Measurements from ENCODE around the gene PROK1. TPM values are rescaled to one million over a fixed set of nuclear protein-coding genes. Genes with fewer than 3 reads are reported as not detected.

Gene PROK1
- total and polyA plus RNA-seq, 2 of the 13 experiments (the other 11 are each of a cell fraction or from before 2014, with no cell fraction given): 0.07 TPM; not detected in 1

GRCh38 chr1:110409316-110409715, 41.6 kb upstream of the PROK1 start:
- FAIRE-seq (no peak), ATAC-seq (no peak), DNase-seq (ENCODE audit: low spot score) (no peak)
- H4K20me1 ChIP-seq (ENCODE audit: insufficient read depth, low read length): no peaks in the 10 kb centered on the region
- H3K79me2 ChIP-seq (ENCODE audit: insufficient read depth, low read length): peaks cover 21% of the 10 kb centered on the region
- H3K27me3 ChIP-seq (ENCODE audit: control insufficient read depth in 1 of 2, insufficient read depth in 2 of 2, low read length in 2 of 2): no peaks in the 10 kb centered on the region; a peak in 1 of 5 replicates
- H3K36me3 ChIP-seq (replicated peaks in 1 of 2; ENCODE audit: control insufficient read depth in 1 of 2, insufficient read depth in 2 of 2, low read length in 2 of 2): peaks cover 0 to 6% of the 10 kb centered on the region in 2 experiments; a peak in 1 of 5 replicates
- CTCF ChIA-PET (ENCODE audit: low intra/inter-chr PET ratio, low total read pairs): no interaction called here
- in situ Hi-C loops (cut with HindIII; ENCODE audit: extremely low pct_ligation_motif_present, low pct_unique_long_range_greater_than_20kb): no loop called here
- BruUV-seq (replicated peaks): no TSS peak
- WGBS (ENCODE audit: low lambda C conversion rate): 88% methylated on average over 6 of the region's 6 CpGs
- intact Hi-C loops (cut with micrococcal nuclease; ENCODE audit: unreplicated experiment): no loop called here
- POLR2A ChIA-PET: interaction anchor here (1.1 to 2.3 kb wide), 3 partner anchors 17 to 70 kb away, joined by 4 to 30 read pairs (median 5); partner anchors contain the start of gene RBM15
- no peaks in the 10 kb centered on the region for H3K9me3 ChIP-seq (ENCODE audit: low read length)
- H3K4me2 ChIP-seq (ENCODE audit: low read depth, low read length): no peak overlapping the region
- no peak overlapping the region for H2AFZ ChIP-seq (ENCODE audit: low read length)
- TF ChIP-seq FOXK1 (CRISPR knock-in tag; IDR thresholded peaks at IDR 0.05; ENCODE audit: borderline replicate concordance, low read depth): no peak
- TF ChIP-seq SATB2 (CRISPR knock-in tag; IDR thresholded peaks at IDR 0.05): no peak
- no peak for TF ChIP-seq RARA (CRISPR knock-in tag; IDR thresholded peaks at IDR 0.05)
- H3K27ac ChIP-seq (ENCODE audit: extremely low read length, insufficient read depth, low read length): no peak overlapping the region
- peaks cover 24% of the 10 kb centered on the region for H3K4me1 ChIP-seq (ENCODE audit: insufficient read depth, low read length)
- H3K9ac ChIP-seq (ENCODE audit: insufficient read depth, low read depth, low read length): no peak overlapping the region
- H3K4me3 ChIP-seq (replicated peaks in 1 of 3; ENCODE audit: insufficient read depth in 1 of 3, low read depth in 2 of 3, low read length in 3 of 3): no peak overlapping the region

GRCh38 chr1:110411173-110411735, 39.7 kb upstream of the PROK1 start:
- in situ Hi-C loops (cut with HindIII; ENCODE audit: extremely low pct_ligation_motif_present, low pct_unique_long_range_greater_than_20kb): loop anchor here (5.0 kb wide), 1 partner anchor 51 kb away; no protein-coding TSS in a partner anchor
- no peaks in the 10 kb centered on the region for H3K9me3 ChIP-seq (ENCODE audit: low read length)
- H3K4me1 ChIP-seq (ENCODE audit: insufficient read depth, low read length): peaks cover 16% of the 10 kb centered on the region
- H3K79me2 ChIP-seq (ENCODE audit: insufficient read depth, low read length): peaks cover 14% of the 10 kb centered on the region
- ATAC-seq: no peak
- no peaks in the 10 kb centered on the region for H4K20me1 ChIP-seq (ENCODE audit: insufficient read depth, low read length)
- FAIRE-seq: no peak
- CTCF ChIA-PET (ENCODE audit: low intra/inter-chr PET ratio, low total read pairs): interaction anchor here (2.1 kb wide), 1 partner anchor 49 kb away, joined by 28 read pairs; no protein-coding TSS in a partner anchor
- no peak overlapping the region for H2AFZ ChIP-seq (ENCODE audit: low read length)
- H3K4me3 ChIP-seq (replicated peaks in 1 of 3; ENCODE audit: insufficient read depth in 1 of 3, low read depth in 2 of 3, low read length in 3 of 3): no peak overlapping the region
- no peak overlapping the region for H3K4me2 ChIP-seq (ENCODE audit: low read depth, low read length)
- no peak overlapping the region for H3K27ac ChIP-seq (ENCODE audit: extremely low read length, insufficient read depth, low read length)
- BruUV-seq (replicated peaks): no TSS peak
- H3K27me3 ChIP-seq (ENCODE audit: control insufficient read depth in 1 of 2, insufficient read depth in 2 of 2, low read length in 2 of 2): no peaks in the 10 kb centered on the region; a peak in 1 of 5 replicates
- intact Hi-C loops (cut with micrococcal nuclease; ENCODE audit: unreplicated experiment): no loop called here
- no peaks in the 10 kb centered on the region for H3K36me3 ChIP-seq (replicated peaks in 1 of 2; ENCODE audit: control insufficient read depth in 1 of 2, insufficient read depth in 2 of 2, low read length in 2 of 2)
- no peak for DNase-seq (ENCODE audit: low spot score)
- no peak overlapping the region for H3K9ac ChIP-seq (ENCODE audit: insufficient read depth, low read depth, low read length)
- POLR2A ChIA-PET: no interaction called here
- WGBS (ENCODE audit: low lambda C conversion rate): 64% methylated on average over 7 of the region's 7 CpGs
- no peak for TF ChIP-seq RFX5 (IDR thresholded peaks at IDR 0.05; ENCODE audit: low read depth, low read length)
- TF ChIP-seq HBP1 (CRISPR knock-in tag; IDR thresholded peaks at IDR 0.05; ENCODE audit: low read depth): no peak
- no peak for TF ChIP-seq ZNF552 (CRISPR knock-in tag; IDR thresholded peaks at IDR 0.05; ENCODE audit: borderline replicate concordance)
- no peak for TF ChIP-seq RFX1 (IDR thresholded peaks at IDR 0.05)
- no peak for TF ChIP-seq ZNF770 (CRISPR knock-in tag; IDR thresholded peaks at IDR 0.05)
- TF ChIP-seq SCMH1 (CRISPR knock-in tag; IDR thresholded peaks at IDR 0.05; ENCODE audit: borderline replicate concordance): no peak
- TF ChIP-seq ZNF780A (CRISPR knock-in tag; IDR thresholded peaks at IDR 0.05): no peak
- TF ChIP-seq ATF4 (CRISPR knock-in tag; IDR thresholded peaks at IDR 0.05): no peak
- no peak for TF ChIP-seq ZNF333 (CRISPR knock-in tag; IDR thresholded peaks at IDR 0.05; ENCODE audit: borderline replicate concordance)
- TF ChIP-seq SMAD1 (CRISPR knock-in tag; IDR thresholded peaks at IDR 0.05; ENCODE audit: borderline replicate concordance, low read depth): no peak
- no peak for TF ChIP-seq RBM39 (IDR thresholded peaks at IDR 0.05; ENCODE audit: low read depth, low read length, poor library complexity, severe bottlenecking)
